SK-N-SH treated with all-trans-retinoic acid at 6 μM for 48 hours (cell line): ENCODE data around the gene CAMK1.

ENCODE experiments used
- ATAC-seq: fragments of 200-7000 bp; cut with Tn5 transposase; 3 replicates; pipeline ENCODE4 v1.9.1; 2020; ENCODE audit warnings: mild to moderate bottlenecking, moderate library complexity
- ARNTL ChIP-seq: fragments of 450-650 bp; formaldehyde crosslinking; IDR thresholded peaks from 2 replicates; pipeline ENCODE4 v1.5.0; 2020; ENCODE audit warnings: low read depth, mild to moderate bottlenecking, moderate library complexity, borderline replicate concordance
- CREB5 ChIP-seq: fragments of 250-450 bp; sonication (Bioruptor Pico); IDR thresholded peaks from 2 replicates; pipeline ENCODE4 v1.5.1; 2020; ENCODE audit warnings: low read depth, mild to moderate bottlenecking, moderate library complexity
- CSDC2 ChIP-seq: fragments of 250-450 bp; sonication (Bioruptor Pico); IDR thresholded peaks from 2 replicates; pipeline ENCODE4 v1.5.0; 2020; ENCODE audit warnings: mild to moderate bottlenecking, moderate library complexity
- CSRNP3 ChIP-seq: fragments of 250-450 bp; sonication (Bioruptor Pico); IDR thresholded peaks from 2 replicates; pipeline ENCODE4 v1.5.1; 2021; ENCODE audit warnings: mild to moderate bottlenecking, moderate library complexity
- ESRRG ChIP-seq: fragments of 250-450 bp; sonication (Bioruptor Pico); IDR thresholded peaks from 2 replicates; pipeline ENCODE4 v1.6.1; 2021; ENCODE audit warnings: mild to moderate bottlenecking
- GLIS3 ChIP-seq: fragments of 250-450 bp; sonication (Bioruptor Pico); IDR thresholded peaks from 2 replicates; pipeline ENCODE4 v1.5.0; 2020; ENCODE audit warnings: mild to moderate bottlenecking, moderate library complexity
- OSR1 ChIP-seq: fragments of 250-450 bp; sonication (Bioruptor Pico); IDR thresholded peaks from 2 replicates; pipeline ENCODE4 v1.8.0; 2022; ENCODE audit warnings: moderate library complexity, mild to moderate bottlenecking, inconsistent platforms
- PATZ1 ChIP-seq: fragments of 250-450 bp; sonication (Bioruptor Pico); IDR thresholded peaks from 2 replicates; pipeline ENCODE4 v1.8.0; 2020; ENCODE audit warnings: mild to moderate bottlenecking, moderate library complexity, borderline replicate concordance
- POU6F1 ChIP-seq: fragments of 250-450 bp; sonication (Bioruptor Pico); IDR thresholded peaks from 2 replicates; pipeline ENCODE4 v1.8.0; 2021; ENCODE audit warnings: low read depth, mild to moderate bottlenecking, moderate library complexity, borderline replicate concordance
- PPARA ChIP-seq: fragments of 250-450 bp; sonication (Bioruptor Pico); IDR thresholded peaks from 2 replicates; pipeline ENCODE4 v1.5.0; 2020; ENCODE audit warnings: mild to moderate bottlenecking, borderline replicate concordance
- SNAI2 ChIP-seq: fragments of 250-450 bp; sonication (Bioruptor Pico); IDR thresholded peaks from 2 replicates; pipeline ENCODE4 v1.5.0; 2020; ENCODE audit warnings: mild to moderate bottlenecking, moderate library complexity
- TCF4 ChIP-seq: fragments of 250-450 bp; sonication (Bioruptor Pico); IDR thresholded peaks from 2 replicates; pipeline ENCODE4 v1.8.0; 2021; ENCODE audit warnings: mild to moderate bottlenecking, moderate library complexity, borderline replicate concordance
- TOX ChIP-seq: fragments of 250-450 bp; sonication (Bioruptor Pico); IDR thresholded peaks from 2 replicates; pipeline ENCODE4 v1.8.0; 2021; ENCODE audit warnings: mild to moderate bottlenecking, moderate library complexity, borderline replicate concordance
- TSHZ2 ChIP-seq: fragments of 250-450 bp; sonication (Bioruptor Pico); IDR thresholded peaks from 2 replicates; pipeline ENCODE4 v1.5.0; 2020; ENCODE audit warnings: mild to moderate bottlenecking, moderate library complexity
- ZC3H10 ChIP-seq: fragments of 250-450 bp; sonication (Bioruptor Pico); IDR thresholded peaks from 2 replicates; pipeline ENCODE4 v1.5.1; 2021; ENCODE audit warnings: mild to moderate bottlenecking, moderate library complexity
- ZFP3 ChIP-seq: fragments of 250-450 bp; sonication (Bioruptor Pico); IDR thresholded peaks from 2 replicates; pipeline ENCODE4 v1.5.0; 2020; ENCODE audit warnings: mild to moderate bottlenecking, moderate library complexity
- ZFP30 ChIP-seq: fragments of 450-650 bp; formaldehyde crosslinking; IDR thresholded peaks from 2 replicates; pipeline ENCODE4 v1.5.0; 2022; ENCODE audit warnings: mild to moderate bottlenecking, moderate library complexity
- ZNF565 ChIP-seq: fragments of 450-650 bp; formaldehyde crosslinking; conservative IDR thresholded peaks from 2 replicates; pipeline ENCODE4 v1.5.0; 2020; ENCODE audit warnings: low read depth, mild to moderate bottlenecking, moderate library complexity
- ZNF70 ChIP-seq: fragments of 450-650 bp; formaldehyde crosslinking; IDR thresholded peaks from 2 replicates; pipeline ENCODE4 v1.5.0; 2020; ENCODE audit warnings: mild to moderate bottlenecking, moderate library complexity

CAMK1 gene

GRCh38 chr3:9761919-9762318, 7.8 kb downstream of the CAMK1 start:
- ATAC-seq, result no peak; the same call in 2 of the 3 replicates
- no peak for TF ChIP-seq CSDC2 (CRISPR knock-in tag)
- no peak for TF ChIP-seq CSRNP3 (CRISPR knock-in tag)

GRCh38 chr3:9760779-9761505, 8.8 kb downstream of the CAMK1 start:
- ATAC-seq, result no peak
- TF ChIP-seq TCF4 (CRISPR knock-in tag) (no peak), PPARA (CRISPR knock-in tag) (no peak), TSHZ2 (CRISPR knock-in tag) (no peak), ARNTL (CRISPR knock-in tag) (no peak)

- no peak for TF ChIP-seq ARNTL (CRISPR knock-in tag)
- TF ChIP-seq ESRRG (CRISPR knock-in tag), result no peak
- no peak for TF ChIP-seq OSR1 (CRISPR knock-in tag)
- TF ChIP-seq TOX (CRISPR knock-in tag), result no peak
- TF ChIP-seq ZFP3 (CRISPR knock-in tag), result no peak
- TF ChIP-seq GLIS3 (CRISPR knock-in tag), result no peak
- TF ChIP-seq CSDC2 (CRISPR knock-in tag), result no peak
- TF ChIP-seq SNAI2 (CRISPR knock-in tag), result no peak
- TF ChIP-seq ZNF565 (CRISPR knock-in tag), result no peak
- no peak for TF ChIP-seq PPARA (CRISPR knock-in tag)
- no peak for TF ChIP-seq POU6F1 (CRISPR knock-in tag)
- no peak for TF ChIP-seq PATZ1
- no peak for TF ChIP-seq TSHZ2 (CRISPR knock-in tag)
- no peak for TF ChIP-seq CREB5 (CRISPR knock-in tag)
- TF ChIP-seq ZFP30 (CRISPR knock-in tag), result no peak
- no peak for TF ChIP-seq CSRNP3 (CRISPR knock-in tag)
- TF ChIP-seq ZNF70 (CRISPR knock-in tag), result no peak
- no peak for TF ChIP-seq TCF4 (CRISPR knock-in tag)
- TF ChIP-seq ZC3H10 (CRISPR knock-in tag), result no peak
- no peak for ATAC-seq
Measured at GRCh38 chr3:9757427-9757826, 12.3 kb downstream of the CAMK1 start.
